Measurements from ENCODE around the gene TEX29. TPM values are rescaled to one million over a fixed set of nuclear protein-coding genes. Genes with fewer than 3 reads are reported as not detected.

Gene TEX29
- total and polyA plus RNA-seq, 10 of the 15 experiments (the other 5 are each of a cell fraction or from before 2014, with no cell fraction given): 0.14 to 0.30 (median 0.22) TPM; not detected in 7

DNA sequence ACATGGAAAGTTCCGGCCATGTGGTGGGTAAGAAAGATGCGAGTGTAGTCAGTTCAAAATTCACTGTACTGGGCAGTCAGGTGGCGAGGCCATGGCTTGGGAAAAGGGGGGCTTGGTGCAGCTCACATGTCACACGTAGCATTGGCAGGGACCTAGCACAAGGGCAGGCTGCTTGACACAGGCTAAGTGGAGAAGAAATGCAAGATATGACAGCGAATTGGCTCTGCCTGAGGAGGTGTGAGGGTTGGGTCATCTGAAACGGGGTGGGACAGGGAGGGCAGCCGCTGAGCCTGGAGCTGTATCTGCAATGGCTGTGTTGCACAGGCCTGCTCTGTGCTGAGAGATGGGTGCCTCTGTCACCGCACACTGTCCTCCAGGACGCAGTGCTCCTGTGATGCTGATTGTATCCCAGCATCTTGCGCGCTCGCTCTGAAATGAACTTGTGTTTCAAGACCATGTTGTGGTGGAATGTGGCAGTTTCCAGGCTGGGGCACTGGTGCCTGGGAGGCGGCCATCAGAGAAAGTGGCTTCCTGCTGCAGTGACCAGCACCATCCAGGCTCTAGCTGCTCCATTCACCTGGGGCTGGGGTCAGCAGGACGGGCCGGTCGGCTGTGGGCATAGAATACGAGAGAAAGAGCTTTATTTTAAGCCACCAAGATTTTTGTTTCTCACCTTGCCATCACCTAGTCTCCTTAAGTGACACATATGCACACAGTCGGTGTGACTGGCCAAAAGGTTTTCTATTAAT lies 70.3 kb downstream of the TEX29 start (continued):
- TF ChIP-seq, protein P1, sequence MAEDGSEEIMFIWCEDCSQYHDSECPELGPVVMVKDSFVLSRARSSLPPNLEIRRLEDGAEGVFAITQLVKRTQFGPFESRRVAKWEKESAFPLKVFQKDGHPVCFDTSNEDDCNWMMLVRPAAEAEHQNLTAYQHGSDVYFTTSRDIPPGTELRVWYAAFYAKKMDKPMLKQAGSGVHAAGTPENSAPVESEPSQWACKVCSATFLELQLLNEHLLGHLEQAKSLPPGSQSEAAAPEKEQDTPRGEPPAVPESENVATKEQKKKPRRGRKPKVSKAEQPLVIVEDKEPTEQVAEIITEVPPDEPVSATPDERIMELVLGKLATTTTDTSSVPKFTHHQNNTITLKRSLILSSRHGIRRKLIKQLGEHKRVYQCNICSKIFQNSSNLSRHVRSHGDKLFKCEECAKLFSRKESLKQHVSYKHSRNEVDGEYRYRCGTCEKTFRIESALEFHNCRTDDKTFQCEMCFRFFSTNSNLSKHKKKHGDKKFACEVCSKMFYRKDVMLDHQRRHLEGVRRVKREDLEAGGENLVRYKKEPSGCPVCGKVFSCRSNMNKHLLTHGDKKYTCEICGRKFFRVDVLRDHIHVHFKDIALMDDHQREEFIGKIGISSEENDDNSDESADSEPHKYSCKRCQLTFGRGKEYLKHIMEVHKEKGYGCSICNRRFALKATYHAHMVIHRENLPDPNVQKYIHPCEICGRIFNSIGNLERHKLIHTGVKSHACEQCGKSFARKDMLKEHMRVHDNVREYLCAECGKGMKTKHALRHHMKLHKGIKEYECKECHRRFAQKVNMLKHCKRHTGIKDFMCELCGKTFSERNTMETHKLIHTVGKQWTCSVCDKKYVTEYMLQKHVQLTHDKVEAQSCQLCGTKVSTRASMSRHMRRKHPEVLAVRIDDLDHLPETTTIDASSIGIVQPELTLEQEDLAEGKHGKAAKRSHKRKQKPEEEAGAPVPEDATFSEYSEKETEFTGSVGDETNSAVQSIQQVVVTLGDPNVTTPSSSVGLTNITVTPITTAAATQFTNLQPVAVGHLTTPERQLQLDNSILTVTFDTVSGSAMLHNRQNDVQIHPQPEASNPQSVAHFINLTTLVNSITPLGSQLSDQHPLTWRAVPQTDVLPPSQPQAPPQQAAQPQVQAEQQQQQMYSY (CRISPR knock-in tag; IDR thresholded peaks at IDR 0.05): no peak
- no peak for TF ChIP-seq NR2C2 (IDR thresholded peaks at IDR 0.05; ENCODE audit: borderline replicate concordance, control insufficient read depth, insufficient read length, low read depth)

DNA sequence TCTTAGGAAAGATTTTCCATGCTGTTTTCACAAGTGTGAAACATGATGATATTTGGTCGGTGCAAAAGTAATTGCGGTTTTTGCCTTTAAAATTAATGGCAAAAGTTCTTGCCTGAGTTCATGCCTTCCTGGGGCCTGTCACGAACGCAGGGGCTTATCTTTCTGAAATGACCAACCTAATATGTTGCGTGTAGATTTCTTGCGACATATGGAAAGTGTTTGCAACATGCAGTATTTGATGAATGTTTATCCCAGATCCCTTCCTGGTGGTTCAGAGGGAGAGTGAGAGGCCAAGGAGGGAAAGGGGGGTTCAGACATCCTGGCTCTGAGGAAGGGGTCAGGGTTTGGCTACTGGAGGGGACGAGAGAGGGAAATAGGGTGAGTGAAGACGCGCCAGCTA lies 72.0 kb downstream of the TEX29 start:
- RAD21 ChIA-PET (ENCODE audit: unreplicated experiment): no interaction called here
- Histone ChIP-seq H3K27ac (ENCODE audit: control insufficient read depth, insufficient read depth) (no peak overlapping the region), H4K20me1 (ENCODE audit: control insufficient read depth, insufficient read depth) (no peaks in the 10 kb centered on the region), H3K79me2 (ENCODE audit: control insufficient read depth, insufficient read depth, low read length) (no peaks in the 10 kb centered on the region), H2AFZ (ENCODE audit: control insufficient read depth, low read depth, low read length) (no peak overlapping the region), H3K36me3 (ENCODE audit: control insufficient read depth in 2 of 2, insufficient read depth in 2 of 2, low read length in 1 of 2) (no peaks in the 10 kb centered on the region), H3K27me3 (replicated peaks in 1 of 2; ENCODE audit: control insufficient read depth in 2 of 2, insufficient read depth in 2 of 2, low read length in 1 of 2) (no peaks in the 10 kb centered on the region), H3K9ac (ENCODE audit: control insufficient read depth, insufficient read depth, low read length) (no peak overlapping the region), H3K4me3 (no peak overlapping the region), H3K9me3 (replicated peaks; ENCODE audit: control insufficient read depth, insufficient read depth, low read length) (no peaks in the 10 kb centered on the region), H3K4me1 (ENCODE audit: control insufficient read depth, insufficient read depth, low read length) (no peaks in the 10 kb centered on the region), H3K4me2 (ENCODE audit: control insufficient read depth, insufficient read depth) (no peak overlapping the region)
- POLR2A ChIA-PET: no interaction called here
- BruUV-seq (replicated peaks): no TSS peak
- in situ Hi-C loops (cut with MboI): no loop called here
- TF ChIP-seq MTA2 (IDR thresholded peaks at IDR 0.05; ENCODE audit: low read depth) (no peak), ETV6 (conservative IDR thresholded peaks at IDR 0.05 in 1 of 2, IDR thresholded peaks at IDR 0.05 in 1 of 2; ENCODE audit: borderline replicate concordance in 1 of 2, low read depth in 1 of 2) (no peak), NR2F1 (conservative IDR thresholded peaks at IDR 0.05) (no peak), NFYA (IDR thresholded peaks at IDR 0.05; ENCODE audit: borderline replicate concordance, low read depth, low read length) (no peak), CHD4 (IDR thresholded peaks at IDR 0.05) (no peak), PML (IDR thresholded peaks at IDR 0.05; ENCODE audit: low read length) (no peak), E2F8 (IDR thresholded peaks at IDR 0.05; ENCODE audit: low read depth, partially characterized antibody) (no peak), TBL1XR1 (IDR thresholded peaks at IDR 0.05; ENCODE audit: low read depth, low read length) (no peak), RFX5 (IDR thresholded peaks at IDR 0.05; ENCODE audit: low read depth, low read length) (no peak), CBFB (IDR thresholded peaks at IDR 0.05; ENCODE audit: low read depth) (no peak), SMARCA5 (IDR thresholded peaks at IDR 0.05) (no peak)
- TF ChIP-seq, protein P2, sequence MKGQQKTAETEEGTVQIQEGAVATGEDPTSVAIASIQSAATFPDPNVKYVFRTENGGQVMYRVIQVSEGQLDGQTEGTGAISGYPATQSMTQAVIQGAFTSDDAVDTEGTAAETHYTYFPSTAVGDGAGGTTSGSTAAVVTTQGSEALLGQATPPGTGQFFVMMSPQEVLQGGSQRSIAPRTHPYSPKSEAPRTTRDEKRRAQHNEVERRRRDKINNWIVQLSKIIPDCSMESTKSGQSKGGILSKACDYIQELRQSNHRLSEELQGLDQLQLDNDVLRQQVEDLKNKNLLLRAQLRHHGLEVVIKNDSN (IDR thresholded peaks at IDR 0.05; ENCODE audit: borderline replicate concordance, extremely low read length, insufficient read depth, low read depth, low read length): no peak
- ATAC-seq (no peak), FAIRE-seq (no peak), DNase-seq (ENCODE audit: low read depth, low spot score) (no peak)
- SMC1A ChIA-PET (ENCODE audit: uncharacterized antibody, unreplicated experiment): interaction anchor here (0.5 kb wide), 1 partner anchor 48 kb away, joined by 3 read pairs; no protein-coding TSS in a partner anchor
- intact Hi-C loops (cut with micrococcal nuclease; ENCODE audit: unreplicated experiment): no loop called here
- 41% methylated on average over 9 of the region's 9 CpGs for WGBS (ENCODE audit: insufficient coverage, insufficient replicate concordance, low lambda C conversion rate, missing lambda C conversion rate)
- CTCF ChIA-PET: no interaction called here

All from GM12878 (cell line).